Measurements from ENCODE around the gene EFCAB8. TPM values are rescaled to one million over a fixed set of nuclear protein-coding genes. Genes with fewer than 3 reads are reported as not detected.
"Not testable (repeated sequence)": the region's sequence is repeated elsewhere in the genome, so short reads cannot be mapped to it uniquely, and the experiment has no call there.

EFCAB8 gene
- total RNA-seq, 2 experiments from 2014 or later, result not detected

DNA sequence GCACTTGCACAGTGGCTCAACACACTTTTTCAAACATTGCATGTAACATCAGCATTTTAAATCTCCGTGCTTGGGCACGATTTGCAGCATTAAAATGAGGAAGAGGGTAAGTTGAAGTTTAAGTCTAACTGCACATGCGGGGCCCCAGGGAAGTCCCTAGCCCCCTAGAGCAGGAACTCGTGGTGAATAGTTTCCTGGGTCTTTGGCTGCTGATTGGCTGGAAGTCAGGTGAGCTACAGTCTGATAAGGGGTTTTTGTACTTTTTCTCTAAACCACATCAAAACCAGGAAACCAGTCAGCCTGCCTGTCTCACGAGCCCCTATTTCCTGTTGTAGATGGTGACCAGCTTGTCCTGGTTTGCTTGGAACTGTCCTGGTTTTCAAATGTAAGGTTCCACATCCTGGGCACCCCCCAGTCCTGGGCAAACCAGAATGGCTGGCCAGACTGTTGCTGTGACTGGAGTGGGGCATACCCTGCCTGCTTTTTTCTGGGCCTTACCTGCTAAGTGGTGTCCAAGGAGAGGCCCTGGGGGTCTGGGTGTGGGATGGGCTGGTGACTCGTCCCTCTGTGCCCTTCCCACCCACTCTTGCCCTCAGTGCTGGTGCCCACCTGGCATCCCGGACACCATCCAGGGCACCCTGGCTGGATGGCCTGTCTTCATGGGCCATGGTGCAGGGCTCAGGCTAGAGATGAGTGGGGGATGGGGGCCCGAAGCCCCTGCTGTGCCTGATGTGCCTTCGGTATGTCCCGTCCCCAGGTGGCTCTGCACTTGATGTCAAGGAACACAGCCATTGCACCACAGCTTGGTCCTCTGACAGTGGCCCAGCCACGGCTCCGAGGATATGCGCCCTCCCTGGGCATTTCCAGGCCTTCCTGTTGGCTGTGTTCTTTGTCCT lies 113.7 kb downstream of the EFCAB8 start:
- no peaks in the 10 kb centered on the region for H3K36me3 ChIP-seq (ENCODE audit: insufficient read depth, low read length)
- no peaks in the 10 kb centered on the region for H3K79me2 ChIP-seq (ENCODE audit: insufficient read depth, low read depth, low read length)
- TF ChIP-seq, protein P1, sequence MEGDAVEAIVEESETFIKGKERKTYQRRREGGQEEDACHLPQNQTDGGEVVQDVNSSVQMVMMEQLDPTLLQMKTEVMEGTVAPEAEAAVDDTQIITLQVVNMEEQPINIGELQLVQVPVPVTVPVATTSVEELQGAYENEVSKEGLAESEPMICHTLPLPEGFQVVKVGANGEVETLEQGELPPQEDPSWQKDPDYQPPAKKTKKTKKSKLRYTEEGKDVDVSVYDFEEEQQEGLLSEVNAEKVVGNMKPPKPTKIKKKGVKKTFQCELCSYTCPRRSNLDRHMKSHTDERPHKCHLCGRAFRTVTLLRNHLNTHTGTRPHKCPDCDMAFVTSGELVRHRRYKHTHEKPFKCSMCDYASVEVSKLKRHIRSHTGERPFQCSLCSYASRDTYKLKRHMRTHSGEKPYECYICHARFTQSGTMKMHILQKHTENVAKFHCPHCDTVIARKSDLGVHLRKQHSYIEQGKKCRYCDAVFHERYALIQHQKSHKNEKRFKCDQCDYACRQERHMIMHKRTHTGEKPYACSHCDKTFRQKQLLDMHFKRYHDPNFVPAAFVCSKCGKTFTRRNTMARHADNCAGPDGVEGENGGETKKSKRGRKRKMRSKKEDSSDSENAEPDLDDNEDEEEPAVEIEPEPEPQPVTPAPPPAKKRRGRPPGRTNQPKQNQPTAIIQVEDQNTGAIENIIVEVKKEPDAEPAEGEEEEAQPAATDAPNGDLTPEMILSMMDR (conservative IDR thresholded peaks at IDR 0.05; ENCODE audit: low read length), result no peak
- no peak for TF ChIP-seq EZH2phosphoT487 (IDR thresholded peaks at IDR 0.05; ENCODE audit: borderline replicate concordance, low read depth, low read length)
- H3K27ac ChIP-seq (ENCODE audit: low read depth, low read length, poor library complexity, severe bottlenecking), result peak overlapping the region; percentile 64
- peak overlapping the region; percentile 56 for H3K4me2 ChIP-seq (ENCODE audit: low read length)
- BruUV-seq (replicated peaks), result no TSS peak
- CTCF ChIA-PET (ENCODE audit: unreplicated experiment), result interaction anchor here (0.6 kb wide), 1 partner anchor 194 kb away, joined by 3 read pairs; no protein-coding TSS in a partner anchor
- peak overlapping the region; percentile 89 for H2AFZ ChIP-seq (ENCODE audit: low read length)
- H3K9me3 ChIP-seq (ENCODE audit: low read length), result no peaks in the 10 kb centered on the region
- no peaks in the 10 kb centered on the region for H3K9me2 ChIP-seq (ENCODE audit: insufficient read depth, low read length)
- DNase-seq (ENCODE audit: low spot score), result peak; percentile 88
- POLR2A ChIA-PET, result interaction anchor here (0.6 kb wide), 1 partner anchor 76 kb away, joined by 3 read pairs; no protein-coding TSS in a partner anchor
- peak overlapping the region; percentile 28 for H3K4me3 ChIP-seq (ENCODE audit: low read depth, low read length, poor library complexity, severe bottlenecking)
- intact Hi-C loops (cut with micrococcal nuclease; ENCODE audit: unreplicated experiment), result no loop called here
- peaks cover 21% of the 10 kb centered on the region for H3K4me1 ChIP-seq (ENCODE audit: insufficient read depth, low read length, poor library complexity, severe bottlenecking)
- no peaks in the 10 kb centered on the region for H4K20me1 ChIP-seq (ENCODE audit: insufficient read depth, low read length)

DNA sequence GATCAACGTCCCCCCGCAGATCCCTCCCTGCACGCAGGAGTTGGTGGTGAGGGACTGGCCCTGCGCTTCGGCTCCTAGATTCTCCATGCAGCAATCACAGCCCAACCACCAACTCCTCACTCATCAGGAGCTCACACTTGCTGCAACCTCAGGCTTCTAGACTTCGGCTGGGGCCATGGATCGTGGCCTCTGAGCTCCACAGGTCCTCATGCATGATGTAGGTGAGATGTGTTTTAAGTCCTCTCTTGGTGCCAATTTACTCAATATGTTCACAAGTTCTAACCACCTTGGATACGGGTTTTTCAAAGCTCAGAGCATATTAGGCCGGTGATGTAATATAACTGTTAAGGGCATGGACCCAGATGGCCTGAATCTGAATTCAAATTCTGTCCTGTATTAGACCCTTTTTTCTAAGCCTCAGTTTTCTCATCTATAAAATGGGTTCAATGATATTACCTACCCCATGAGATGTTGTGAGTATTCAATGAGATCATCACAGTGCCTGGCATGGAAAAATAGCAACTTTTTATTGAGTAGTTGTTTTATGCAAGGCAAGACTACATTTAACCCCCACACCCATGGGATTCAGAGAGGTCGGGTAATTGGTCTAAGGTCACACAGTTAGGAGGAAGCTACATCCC lies 114.5 kb downstream of the EFCAB8 start:
- no peaks in the 10 kb centered on the region for H4K20me1 ChIP-seq (ENCODE audit: insufficient read depth, low read length)
- no peak overlapping the region for H3K27ac ChIP-seq (ENCODE audit: low read depth, low read length, poor library complexity, severe bottlenecking)
- no peak overlapping the region for H3K4me3 ChIP-seq (ENCODE audit: low read depth, low read length, poor library complexity, severe bottlenecking)
- H3K4me2 ChIP-seq (ENCODE audit: low read length), result no peak overlapping the region; the same call in 1 of the 2 replicates
- intact Hi-C loops (cut with micrococcal nuclease; ENCODE audit: unreplicated experiment), result no loop called here
- H2AFZ ChIP-seq (ENCODE audit: low read length), result no peak overlapping the region
- H3K9me2 ChIP-seq (ENCODE audit: insufficient read depth, low read length), result no peaks in the 10 kb centered on the region
- DNase-seq (ENCODE audit: low spot score), result no peak
- TF ChIP-seq EZH2phosphoT487 (IDR thresholded peaks at IDR 0.05; ENCODE audit: borderline replicate concordance, low read depth, low read length), result no peak
- TF ChIP-seq, protein P1 (conservative IDR thresholded peaks at IDR 0.05; ENCODE audit: low read length), result no peak
- POLR2A ChIA-PET, result interaction anchor here (0.6 kb wide), 1 partner anchor 75 kb away, joined by 3 read pairs; no protein-coding TSS in a partner anchor
- no peaks in the 10 kb centered on the region for H3K79me2 ChIP-seq (ENCODE audit: insufficient read depth, low read depth, low read length)
- CTCF ChIA-PET (ENCODE audit: unreplicated experiment), result no interaction called here
- peaks cover 21% of the 10 kb centered on the region for H3K4me1 ChIP-seq (ENCODE audit: insufficient read depth, low read length, poor library complexity, severe bottlenecking)
- no TSS peak for BruUV-seq (replicated peaks)
- no peaks in the 10 kb centered on the region for H3K36me3 ChIP-seq (ENCODE audit: insufficient read depth, low read length)
- H3K9me3 ChIP-seq (ENCODE audit: low read length), result no peaks in the 10 kb centered on the region

DNA sequence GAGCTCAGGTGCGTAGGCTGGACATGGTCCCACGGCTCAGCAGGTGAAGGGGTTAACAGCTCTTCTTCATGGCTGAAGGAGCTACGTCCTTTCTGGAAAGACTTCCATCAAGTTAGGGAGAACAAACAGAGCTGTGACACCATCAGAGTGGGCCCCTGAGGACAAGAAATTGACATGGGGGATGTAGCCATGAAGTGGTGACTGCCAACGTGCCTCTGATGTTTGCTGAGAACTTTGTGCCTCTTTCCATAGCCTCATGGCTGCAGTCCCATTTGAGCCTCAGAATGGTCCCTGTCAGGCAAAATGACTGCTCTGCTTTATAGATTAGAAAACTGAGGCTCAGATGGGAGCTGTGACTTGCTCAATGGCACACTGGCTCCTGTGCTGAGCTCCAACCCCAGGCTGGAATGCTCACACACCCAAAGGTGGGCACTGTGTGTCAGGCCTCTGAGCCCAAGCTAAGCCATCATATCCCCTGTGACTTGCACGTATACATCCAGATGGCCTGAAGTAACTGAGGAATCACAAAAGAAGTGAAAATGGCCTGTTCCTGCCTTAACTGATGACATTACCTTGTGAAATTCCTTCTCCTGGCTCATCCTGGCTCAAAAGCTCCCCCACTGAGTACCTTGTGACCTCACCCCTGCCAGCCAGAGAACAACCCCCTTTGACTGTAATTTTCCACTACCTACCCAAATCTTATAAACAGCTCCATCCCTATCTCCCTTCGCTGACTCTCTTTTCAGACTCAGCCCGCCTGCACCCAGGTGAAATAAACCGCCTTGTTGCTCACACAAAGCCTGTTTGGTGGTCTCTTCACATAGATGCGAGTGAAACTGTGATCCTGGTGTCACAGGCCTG lies 115.7 kb downstream of the EFCAB8 start:
- H3K4me2 ChIP-seq (ENCODE audit: low read length); H2AFZ ChIP-seq (ENCODE audit: low read length); H3K27ac ChIP-seq (ENCODE audit: low read depth, low read length, poor library complexity, severe bottlenecking); intact Hi-C loops (cut with micrococcal nuclease; ENCODE audit: unreplicated experiment); BruUV-seq (replicated peaks); H3K79me2 ChIP-seq (ENCODE audit: insufficient read depth, low read depth, low read length); H3K9me2 ChIP-seq (ENCODE audit: insufficient read depth, low read length); CTCF ChIA-PET (ENCODE audit: unreplicated experiment); H3K9me3 ChIP-seq (ENCODE audit: low read length); H3K36me3 ChIP-seq (ENCODE audit: insufficient read depth, low read length); H4K20me1 ChIP-seq (ENCODE audit: insufficient read depth, low read length); H3K4me3 ChIP-seq (ENCODE audit: low read depth, low read length, poor library complexity, severe bottlenecking); DNase-seq (ENCODE audit: low spot score): not testable (repeated sequence)
- H3K4me1 ChIP-seq (ENCODE audit: insufficient read depth, low read length, poor library complexity, severe bottlenecking), result peaks cover 21% of the 10 kb centered on the region
- POLR2A ChIA-PET, result interaction anchor here (0.7 kb wide), 1 partner anchor 995 kb away, joined by 4 read pairs; no protein-coding TSS in a partner anchor

DNA sequence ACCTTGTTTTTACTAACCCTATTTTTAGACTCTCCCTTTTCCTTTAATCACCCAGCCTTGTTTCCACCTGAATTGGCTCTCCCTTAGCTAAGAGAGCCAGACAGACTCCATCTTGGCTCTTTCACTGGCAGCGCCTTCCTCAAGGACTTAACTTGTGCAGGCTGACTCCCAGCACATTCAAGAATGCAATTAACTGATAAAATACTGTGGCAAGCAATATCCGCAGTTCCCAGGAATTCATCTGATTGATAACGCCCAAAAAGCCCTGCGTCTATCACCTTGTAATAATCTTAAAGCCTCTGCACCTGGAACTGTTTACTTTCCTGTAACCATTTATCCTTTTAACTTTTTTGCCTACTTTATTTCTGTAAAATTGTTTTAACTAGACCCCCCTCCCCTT lies 116.4 kb downstream of the EFCAB8 start:
- H3K4me1 ChIP-seq (ENCODE audit: insufficient read depth, low read length, poor library complexity, severe bottlenecking), result peaks cover 21% of the 10 kb centered on the region
- BruUV-seq (replicated peaks); H3K79me2 ChIP-seq (ENCODE audit: insufficient read depth, low read depth, low read length); H3K9me3 ChIP-seq (ENCODE audit: low read length); H3K27ac ChIP-seq (ENCODE audit: low read depth, low read length, poor library complexity, severe bottlenecking); H3K4me3 ChIP-seq (ENCODE audit: low read depth, low read length, poor library complexity, severe bottlenecking); POLR2A ChIA-PET; H4K20me1 ChIP-seq (ENCODE audit: insufficient read depth, low read length); CTCF ChIA-PET (ENCODE audit: unreplicated experiment); H2AFZ ChIP-seq (ENCODE audit: low read length); H3K4me2 ChIP-seq (ENCODE audit: low read length); H3K36me3 ChIP-seq (ENCODE audit: insufficient read depth, low read length); intact Hi-C loops (cut with micrococcal nuclease; ENCODE audit: unreplicated experiment); DNase-seq (ENCODE audit: low spot score); H3K9me2 ChIP-seq (ENCODE audit: insufficient read depth, low read length): not testable (repeated sequence)

Measured in OCI-LY7 (cell line).